Activated naive CD4-positive, alpha-beta T cell treated with anti-CD3 and anti-CD28 coated beads, Interleukin-2, amount 50 U/mL, for 16 hours (primary cell): Measurements from ENCODE around the gene GOLGA2.
"Not testable (repeated sequence)": the region's sequence is repeated elsewhere in the genome, so short reads cannot be mapped to it uniquely, and the experiment has no call there.

Experiments
- DNase-seq: peaks from one replicate; pipeline ENCODE4 v3.0.0-alpha.2; 2020

GOLGA2 gene

DNA sequence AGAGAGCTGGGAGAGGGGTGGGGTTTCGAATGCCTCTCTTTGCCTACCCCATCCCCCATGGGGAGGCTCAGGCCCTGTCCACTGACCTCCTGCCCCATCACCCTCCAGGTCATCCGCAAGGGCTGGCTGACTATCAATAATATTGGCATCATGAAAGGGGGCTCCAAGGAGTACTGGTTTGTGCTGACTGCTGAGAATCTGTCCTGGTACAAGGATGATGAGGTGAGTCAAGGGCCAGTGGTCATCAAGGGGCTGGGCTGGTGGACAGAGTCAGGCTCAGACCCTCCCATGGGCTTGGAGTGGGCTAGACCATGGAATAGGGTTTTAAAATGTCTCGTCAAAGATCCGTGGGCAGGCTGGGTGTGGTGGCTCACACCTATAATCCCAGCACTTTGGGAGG, 33.7 kb downstream of the GOLGA2 start:
- DNase-seq, result no peak

DNA sequence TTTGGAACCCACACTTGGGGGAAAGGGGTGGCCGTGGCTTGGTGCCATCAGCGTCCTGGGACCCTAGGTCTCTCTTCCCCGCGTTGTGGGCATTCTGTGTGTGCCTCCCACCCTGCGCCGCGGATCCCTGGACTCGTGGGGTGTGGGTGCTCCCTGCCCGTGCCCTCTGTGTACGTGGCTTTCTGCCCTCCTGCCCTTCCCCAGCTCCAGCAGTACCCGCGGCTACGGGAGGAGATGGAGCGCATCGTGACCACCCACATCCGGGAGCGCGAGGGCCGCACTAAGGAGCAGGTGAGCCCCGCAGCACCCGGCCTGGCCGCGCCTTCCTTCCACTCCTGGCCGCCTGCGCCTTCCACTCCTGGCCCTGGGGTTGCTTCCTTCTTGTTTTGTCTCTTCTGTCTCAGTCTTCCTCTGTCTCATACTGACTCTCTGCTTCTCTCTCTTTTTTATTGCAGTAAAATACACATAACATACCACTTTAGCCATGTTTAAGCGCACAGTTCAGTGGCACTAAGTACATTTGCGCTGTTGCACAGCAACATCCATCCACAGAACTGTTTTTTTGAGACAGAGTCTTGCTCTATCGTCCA, 41.9 kb downstream of the GOLGA2 start:
- no peak for DNase-seq

DNA sequence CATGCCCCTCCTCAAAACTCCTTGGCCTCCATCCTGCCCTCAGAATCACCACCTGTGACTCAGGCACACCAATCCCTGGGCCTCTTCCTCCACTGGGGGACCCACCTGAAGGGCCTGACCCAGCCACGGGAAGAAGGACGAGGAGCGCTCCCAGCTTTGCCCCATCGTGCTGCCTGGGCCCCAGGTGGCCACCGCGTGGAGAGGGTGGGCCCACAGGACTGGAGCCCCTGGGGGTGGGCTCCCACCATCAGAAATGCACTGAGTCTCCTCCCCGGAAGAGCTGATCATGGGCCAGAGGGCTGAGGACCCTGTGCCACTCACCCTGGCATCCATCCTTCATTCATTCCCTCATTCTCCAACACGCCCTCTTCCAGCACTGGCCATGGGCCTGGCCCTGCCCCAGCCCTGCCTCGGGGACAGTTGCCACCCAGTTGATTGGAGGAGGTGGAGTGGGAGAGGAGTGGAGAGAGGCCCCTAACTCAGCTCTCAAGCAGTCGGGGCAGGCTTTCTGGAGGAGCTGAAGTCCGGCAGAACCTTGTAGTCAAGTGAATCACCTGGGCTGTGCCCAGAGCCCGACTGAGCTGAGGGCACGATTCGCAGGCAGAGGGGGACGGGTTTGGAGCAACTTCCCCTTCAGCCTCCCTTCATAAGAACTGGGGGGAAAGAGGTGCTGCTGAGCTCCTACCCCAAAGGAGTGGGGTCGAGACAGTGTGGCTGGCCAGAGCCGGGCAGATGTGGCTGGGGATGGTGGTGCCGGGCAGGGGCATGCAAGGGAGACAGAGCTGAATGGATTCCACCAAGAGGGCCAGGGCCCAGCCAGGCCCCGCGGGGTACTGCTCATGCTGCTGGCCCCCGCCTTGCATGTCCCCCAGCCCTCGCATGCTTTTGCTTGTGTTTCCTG, 43.0 kb downstream of the GOLGA2 start:
- no peak for DNase-seq

DNA sequence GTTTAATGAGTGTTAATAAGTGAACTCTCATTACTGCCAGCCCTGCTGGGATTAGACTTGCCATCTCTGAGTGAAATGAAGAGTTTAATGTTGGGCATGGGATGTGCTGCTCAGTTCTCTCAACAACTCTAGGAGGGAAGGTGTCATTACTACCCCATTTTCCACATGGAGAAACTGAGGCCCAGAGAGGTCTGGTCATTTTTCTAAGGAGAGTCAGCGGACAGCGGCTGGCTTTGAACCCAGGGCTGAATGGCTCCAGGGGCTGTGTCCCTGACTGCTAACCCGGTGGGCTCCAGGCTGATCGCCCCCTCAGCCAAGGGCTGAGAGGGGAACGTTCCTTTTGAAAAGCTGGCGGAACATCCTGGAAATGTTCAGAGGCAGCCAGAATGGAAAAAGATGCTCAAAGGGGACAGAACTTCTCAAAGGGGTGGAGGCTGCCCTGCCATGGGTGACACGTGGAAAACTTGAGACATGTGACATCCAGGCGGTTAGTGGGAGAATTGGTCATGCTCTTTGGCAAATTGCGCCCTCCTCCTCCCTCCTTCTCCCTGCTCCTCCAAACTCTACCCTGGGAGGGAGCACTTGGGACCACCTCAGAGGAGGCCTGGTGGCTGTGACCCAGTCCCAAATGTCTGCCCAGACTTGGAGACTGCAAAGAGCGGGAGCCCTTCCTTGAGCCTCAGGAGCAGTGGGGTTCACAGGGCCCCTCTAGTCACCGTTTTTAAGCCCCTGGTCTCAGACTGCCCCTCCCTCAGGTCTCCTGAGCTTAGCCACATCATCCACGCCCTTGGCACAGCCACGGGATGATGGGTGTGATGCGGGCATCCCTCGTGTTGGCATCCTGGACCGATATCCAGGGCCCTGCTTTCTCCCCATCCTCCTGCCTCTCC, 43.9 kb downstream of the GOLGA2 start:
- no peak for DNase-seq

DNA sequence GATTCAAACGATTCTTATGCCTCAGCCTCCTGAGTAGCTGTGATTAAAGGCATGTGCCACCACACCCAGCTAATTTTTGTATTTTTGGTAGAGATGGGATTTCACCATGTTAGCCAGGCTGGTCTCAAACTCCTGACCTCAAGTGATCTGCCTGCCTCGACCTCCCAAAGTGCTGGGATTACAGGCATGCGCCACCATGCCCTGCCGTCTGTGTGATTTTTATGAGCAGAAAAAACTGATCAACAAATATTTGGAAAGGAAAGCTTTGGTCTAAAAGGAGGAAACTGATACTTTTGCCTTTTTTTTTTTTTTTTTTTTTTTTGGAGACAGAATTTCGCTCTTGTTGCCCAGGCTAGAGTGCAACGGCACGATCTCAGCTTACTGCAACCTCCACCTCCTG, 44.9 kb downstream of the GOLGA2 start:
- DNase-seq, result not testable (repeated sequence)

DNA sequence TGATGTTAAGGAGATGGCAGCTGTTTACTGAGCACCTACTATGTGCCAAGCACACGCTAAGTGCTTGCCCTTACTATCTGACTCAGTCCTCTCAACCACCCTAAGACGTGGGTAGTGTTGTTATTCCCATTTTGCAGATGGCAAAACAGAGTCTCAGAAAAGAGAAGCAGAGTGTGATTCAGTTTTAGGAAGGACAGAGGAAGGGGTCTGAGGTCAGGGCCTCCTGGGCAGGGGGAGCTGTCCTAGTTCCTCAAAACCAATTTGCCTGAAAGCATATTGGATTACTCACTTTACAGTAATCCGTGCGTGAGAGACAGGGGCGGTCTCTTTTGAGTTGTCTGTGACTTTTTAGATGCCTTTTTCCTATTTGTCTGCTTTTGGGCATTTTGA, 49.4 kb downstream of the GOLGA2 start:
- no peak for DNase-seq

DNA sequence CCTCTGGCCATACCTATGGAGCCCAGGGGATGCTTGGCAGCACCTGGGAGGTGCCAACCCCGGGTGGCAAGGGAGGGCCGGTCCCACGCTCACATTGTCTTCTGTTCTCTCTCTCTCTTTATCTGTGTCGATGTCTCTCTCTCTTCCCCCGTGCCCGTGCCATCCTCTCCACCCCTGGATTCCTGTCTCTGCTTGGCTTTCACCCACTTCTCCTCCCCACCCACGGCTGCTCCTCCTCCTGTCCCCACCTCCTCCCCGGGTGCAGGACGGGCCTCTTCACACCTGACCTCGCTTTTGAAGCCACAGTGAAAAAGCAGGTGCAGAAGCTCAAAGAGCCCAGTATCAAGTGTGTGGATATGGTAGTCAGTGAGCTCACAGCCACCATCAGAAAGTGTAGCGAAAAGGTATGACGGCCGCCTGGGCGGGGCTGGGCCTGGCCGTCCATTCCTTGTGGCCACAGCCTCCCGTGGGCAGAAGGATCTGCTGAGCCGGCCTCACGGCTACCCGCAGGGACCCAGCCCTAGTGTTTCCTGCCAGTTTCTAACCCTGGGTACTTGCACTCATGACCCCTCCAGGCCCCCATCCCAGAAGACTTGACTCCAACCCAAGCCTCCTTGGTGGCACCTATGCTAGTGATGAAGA, 49.9 kb downstream of the GOLGA2 start:
- DNase-seq, result no peak

DNA sequence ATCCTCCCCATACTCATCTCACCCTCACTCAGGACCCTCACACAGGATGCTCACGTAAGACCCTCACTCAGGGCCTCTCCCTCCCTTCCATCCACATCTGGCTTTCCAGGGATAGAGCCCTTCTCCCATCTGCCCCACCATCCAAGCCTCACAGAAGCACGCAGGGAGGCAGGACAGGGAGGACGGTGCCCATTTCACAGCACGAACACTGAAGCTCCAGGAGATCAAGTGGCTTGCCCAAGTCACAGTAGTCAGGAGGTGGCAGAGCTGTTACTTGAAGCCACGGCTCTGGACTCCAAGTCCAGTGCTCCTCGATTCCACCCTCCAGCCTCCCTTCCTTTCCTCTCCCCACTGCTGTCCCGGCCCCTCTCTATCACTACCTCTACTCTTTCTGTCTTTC, 50.9 kb downstream of the GOLGA2 start:
- no peak for DNase-seq

DNA sequence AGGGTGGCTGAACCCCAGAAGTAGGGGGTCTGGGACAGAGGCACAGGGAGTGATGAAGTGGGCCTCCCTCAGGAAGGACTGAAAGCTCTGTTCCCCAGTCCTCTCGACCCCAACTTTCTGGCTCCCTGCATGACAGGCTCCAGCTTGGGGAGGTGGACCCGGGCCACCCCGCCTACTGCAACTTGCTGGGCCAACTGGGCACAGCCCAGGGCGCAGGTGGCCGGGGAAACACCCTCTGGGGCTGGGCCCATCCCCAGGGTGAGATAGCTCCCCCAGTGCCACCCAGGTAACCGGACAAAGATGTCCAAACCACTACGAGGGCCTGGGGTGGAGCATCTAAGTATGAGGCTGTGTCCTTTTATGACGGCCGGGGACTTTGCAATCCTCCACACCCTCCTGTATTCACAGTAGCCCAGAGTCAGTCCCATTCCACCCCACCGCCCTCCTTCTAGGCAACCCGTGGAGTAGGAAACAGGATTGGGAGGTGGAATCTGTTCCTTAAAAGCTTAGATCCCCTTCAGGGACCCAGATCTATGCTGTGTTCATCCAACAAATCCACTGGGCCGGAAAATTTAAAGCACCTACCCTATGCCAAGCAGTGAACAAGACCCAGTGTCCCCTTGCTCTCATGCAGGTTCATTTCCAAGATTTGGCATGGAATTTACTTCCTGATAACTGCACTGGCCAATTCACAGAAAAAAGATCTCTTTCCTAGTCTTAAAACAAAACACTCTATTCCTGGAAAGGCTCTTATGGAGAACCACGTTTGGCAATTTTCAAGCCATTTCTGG, 52.7 kb downstream of the GOLGA2 start:
- no peak for DNase-seq

DNA sequence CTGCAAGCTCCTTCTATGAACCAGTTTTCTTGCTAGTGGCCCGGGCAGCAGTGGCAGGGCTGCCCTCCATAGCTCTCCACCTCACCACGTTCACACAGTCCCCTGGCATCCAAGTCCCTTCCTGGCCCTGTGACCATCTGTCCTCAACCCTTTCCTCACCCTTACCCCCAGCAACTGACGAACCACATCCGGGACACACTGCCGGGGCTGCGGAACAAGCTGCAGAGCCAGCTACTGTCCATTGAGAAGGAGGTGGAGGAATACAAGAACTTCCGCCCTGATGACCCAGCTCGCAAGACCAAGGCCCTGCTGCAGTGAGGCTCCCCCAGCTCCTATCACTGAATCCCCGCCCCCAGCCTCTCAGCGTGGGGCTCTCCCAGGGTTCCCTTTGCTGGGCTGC, 53.8 kb downstream of the GOLGA2 start:
- DNase-seq, result no peak

DNA sequence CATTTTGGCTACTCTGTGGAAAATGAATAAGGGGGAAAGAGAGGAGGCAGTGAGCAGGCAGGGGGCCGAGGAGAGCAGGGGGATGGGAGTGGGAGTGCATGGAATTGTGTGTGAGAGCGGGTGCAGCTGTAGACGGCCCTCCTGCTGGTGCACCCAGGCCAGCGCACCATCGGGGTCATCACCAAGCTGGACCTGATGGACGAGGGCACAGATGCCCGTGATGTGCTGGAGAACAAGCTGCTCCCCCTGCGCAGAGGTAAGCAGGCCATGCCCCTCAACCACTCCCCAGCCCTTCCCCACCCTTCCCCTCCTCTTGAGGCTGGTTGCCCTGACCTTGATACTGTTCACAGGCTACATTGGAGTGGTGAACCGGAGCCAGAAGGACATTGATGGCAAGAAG, 56.0 kb downstream of the GOLGA2 start:
- DNase-seq, result no peak

DNA sequence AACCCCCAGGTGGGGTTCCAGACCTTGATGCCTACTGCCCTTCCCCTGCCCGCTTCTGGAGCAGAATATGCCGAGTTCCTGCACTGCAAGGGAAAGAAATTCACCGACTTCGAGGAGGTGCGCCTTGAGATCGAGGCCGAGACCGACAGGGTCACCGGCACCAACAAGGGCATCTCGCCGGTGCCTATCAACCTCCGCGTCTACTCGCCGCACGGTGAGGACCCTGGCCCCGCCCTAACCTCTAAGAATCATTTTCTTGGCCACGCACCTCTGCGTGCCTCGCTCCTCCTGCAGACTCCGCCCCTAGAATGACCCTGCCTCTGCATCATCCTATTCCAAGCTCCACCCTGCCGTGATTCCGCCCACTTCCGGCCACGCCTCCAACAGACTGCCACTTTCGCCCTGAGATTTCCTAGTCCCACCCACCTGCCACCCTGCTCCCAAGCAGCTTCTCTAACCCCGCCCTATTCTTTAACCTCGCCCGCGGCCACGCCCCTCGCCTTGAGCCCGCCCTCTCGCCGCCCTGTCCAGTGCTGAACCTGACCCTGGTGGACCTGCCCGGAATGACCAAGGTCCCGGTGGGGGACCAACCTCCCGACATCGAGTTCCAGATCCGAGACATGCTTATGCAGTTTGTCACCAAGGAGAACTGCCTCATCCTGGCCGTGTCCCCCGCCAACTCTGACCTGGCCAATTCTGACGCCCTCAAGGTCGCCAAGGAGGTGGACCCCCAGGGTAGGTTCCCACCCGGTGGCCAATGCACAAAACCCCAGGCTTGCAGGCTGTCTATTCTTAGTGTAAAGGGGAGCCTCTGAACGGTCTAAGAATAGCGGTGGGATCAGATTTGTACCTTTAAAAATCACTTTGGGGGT, 57.1 kb downstream of the GOLGA2 start:
- peak; percentile 91 for DNase-seq

DNA sequence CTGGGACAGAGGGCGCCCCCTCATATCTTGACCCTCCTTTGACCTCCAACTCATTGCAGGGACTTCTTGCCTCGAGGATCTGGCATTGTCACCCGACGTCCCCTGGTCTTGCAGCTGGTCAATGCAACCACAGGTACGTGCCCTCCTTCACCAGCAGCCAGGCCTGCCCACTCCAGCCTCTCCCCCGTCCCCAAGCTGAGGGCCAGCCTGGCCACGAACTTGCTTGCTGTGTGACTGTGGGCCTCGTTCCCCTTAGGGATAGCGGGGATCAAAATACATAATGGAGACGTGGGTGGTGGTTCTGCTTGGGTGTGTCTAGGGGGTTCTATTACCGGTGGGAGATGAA, 57.7 kb downstream of the GOLGA2 start:
- no peak for DNase-seq

DNA sequence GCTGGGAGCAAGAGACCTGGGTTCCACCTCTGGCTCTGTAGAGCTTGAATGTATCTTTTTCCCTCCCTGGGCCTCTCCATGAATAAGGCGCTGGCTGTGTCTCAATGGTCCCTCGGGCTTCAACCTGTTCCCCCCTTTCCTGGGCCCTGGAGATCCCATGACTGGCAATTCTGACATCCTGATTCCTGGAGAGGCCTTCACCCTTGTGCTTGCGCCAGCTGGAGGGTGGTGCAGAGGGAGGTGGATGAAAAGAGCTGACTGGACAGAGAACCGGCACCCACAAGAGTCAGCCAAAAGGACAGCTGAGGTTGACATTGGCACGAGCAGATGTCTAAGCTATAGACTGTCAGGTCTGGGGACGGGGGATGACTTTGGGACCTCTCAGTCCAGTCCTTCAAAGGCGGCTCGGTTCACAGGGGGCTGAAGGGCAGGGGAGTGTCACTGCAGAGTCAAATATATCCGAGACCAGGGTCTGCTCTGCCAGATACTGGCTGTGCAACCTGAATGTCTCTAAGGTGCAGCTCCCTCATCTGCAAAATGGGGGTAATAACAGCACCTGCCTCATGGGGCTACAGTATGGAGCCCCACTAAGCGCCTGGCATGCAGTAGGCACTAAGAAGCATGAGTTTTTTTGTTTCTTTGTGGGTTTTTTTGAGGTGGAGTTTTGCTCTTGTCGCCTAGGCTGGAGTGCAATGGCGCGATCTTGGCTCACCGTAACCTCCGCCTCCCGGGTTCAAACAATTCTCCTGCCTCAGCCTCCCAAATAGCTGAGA, 58.8 kb downstream of the GOLGA2 start:
- DNase-seq, result no peak

DNA sequence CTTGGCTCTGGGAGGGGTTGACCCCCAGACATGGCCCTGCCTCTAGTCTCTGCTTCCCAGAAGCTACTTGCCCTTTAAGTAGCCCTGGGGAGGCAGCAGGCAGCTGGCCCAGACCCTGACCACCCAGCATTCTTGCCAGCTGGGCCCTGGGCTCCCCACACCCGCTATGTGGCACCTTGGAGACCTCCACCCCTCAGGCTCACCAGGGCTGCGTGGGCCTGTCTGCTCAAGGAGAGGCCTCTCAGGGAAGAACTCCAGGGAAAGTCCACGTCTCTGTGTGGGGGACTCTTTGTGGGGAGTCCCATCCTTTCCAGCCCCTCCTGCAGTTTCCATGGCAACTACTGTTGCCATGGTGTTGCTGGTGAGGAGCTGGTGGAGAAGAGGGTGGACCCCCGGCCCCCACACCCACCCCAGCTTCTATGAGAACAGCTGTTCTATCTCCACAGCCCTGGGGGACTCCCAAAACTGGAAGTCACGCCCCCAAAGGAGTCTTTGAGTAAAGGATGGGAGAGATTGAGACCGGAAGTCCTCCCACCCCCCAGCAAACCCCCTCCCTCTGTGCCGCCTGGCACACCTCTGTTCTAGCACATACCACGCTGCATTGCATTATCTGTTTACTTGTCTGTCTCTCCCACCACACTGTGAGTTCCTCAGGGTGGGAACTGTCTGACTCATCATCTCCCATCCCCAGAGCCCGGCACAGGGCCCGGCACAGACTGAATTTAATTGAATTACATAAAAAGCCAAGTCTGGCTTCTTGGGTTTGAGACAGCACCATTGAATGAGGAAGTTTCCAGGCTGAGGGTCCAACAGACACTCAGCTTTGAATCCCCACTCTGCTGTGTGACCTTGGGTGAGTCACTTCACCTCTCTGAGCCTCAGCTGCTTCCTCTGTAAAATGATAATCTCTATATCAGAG, 60.1 kb downstream of the GOLGA2 start:
- no peak for DNase-seq

DNA sequence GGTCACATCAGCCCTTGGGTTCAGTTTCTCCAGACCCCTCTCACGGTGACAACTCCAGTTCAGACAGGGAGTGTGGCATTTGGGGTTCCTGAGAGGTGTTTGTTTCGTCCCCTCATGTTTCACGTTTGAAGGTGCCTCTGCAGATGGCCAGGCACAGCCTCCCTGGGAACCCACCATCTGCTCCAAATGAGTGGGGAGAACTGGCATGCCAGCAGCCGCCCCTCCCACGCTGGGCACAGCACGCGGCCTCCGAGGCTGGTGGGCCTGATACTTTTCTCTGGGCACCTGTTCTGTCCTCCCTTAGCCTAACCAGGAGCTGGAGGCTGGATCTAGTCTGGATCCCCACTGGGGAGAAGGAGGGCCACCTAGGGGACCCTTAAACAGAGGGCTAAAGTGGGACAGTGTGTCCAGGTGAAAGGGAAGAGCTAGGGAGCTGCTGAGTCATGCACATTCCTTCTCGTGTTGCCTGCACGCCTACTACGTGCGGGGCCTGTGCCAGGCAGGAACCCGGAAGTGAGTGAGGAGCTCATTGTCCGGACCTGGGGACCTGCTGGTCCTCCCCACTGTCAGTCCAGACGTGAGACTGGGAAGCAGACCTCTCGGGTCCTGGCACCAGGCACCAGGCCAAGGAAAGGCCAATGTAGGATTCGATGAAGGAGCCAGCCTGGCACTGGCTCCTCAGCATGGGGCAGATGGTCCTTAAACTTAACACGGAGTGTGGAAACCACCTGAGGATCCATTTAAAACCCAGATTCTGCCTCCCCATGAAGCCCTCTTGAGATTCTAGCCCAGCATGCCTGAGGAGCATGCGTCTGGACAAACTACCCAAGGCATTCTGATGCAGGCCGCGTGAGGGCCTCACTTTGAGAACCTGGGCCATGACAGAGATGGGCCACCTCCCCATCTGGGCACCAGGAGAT, 61.0 kb downstream of the GOLGA2 start:
- no peak for DNase-seq

DNA sequence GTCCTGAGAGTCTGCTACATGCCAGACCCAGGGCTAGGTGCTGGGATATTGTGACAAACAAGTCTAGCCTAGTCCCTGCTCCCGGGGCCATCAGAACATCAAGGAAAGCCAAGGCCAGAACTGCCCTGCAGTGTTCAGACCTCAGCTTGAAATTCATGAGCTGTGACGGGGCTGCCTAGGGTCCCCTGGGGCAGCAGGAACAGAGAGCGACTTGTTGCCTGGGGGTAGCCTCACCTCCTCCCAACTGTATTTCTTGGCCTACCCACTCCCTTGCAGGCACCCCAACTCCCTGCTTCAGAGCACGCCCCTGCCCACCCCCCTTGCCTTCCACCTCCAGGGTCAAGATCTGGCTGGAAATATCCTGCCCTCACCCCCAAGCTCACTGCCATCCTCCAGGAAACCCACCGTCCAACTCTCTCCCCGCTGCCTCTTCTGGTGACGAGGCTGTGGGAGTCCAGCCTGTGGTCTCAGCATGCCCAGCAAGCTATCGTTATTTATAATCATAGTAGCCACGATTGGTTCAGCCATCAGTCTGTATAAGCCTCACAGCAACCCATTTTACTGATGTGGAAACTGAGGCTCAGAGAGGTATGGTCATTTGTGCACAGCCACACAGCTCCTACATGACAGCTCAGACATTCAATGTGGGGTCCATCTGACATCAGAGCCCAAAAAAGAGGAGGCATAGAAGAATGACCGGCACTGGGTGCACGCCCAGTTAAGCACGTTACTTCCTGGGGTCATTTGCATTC, 61.9 kb downstream of the GOLGA2 start:
- DNase-seq, result no peak

DNA sequence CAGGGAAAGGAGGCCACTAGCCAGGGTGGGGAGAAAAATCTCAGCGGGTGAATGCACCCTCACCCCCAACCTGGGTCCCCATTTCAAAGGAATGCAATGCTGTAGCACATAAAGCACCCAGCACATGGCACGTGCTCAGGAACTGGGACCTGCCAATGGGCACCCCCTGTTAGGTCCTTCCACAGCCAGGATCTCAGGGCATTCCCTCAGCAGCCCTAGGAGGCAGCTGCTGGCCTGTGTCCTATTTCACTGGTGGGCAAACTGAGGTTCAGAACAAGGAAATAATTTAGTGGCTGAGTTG, 63.9 kb downstream of the GOLGA2 start:
- DNase-seq, result no peak
